NCI-H2107 treated with DMSO at 0.1 percent for 48 hours (cell line): Measurements from ENCODE around the gene FHOD3.
A peak's percentile ranks its signal among the peaks of the same experiment; 100 is the strongest.
"Not testable (repeated sequence)": the region's sequence is repeated elsewhere in the genome, so short reads cannot be mapped to it uniquely, and the experiment has no call there.

ENCODE experiments used
- DNase-seq: peaks from one replicate; lab custom pipeline; 2025; ENCODE audit not compliant: unreplicated experiment; lab: John Stamatoyannopoulos, UW

The FHOD3 gene

GRCh38 chr18:36812678-36813077 is 515.2 kb downstream of the FHOD3 start:
- no peak for DNase-seq

GRCh38 chr18:36813101-36813775 is 515.7 kb downstream of the FHOD3 start:
- DNase-seq = no peak

DNA sequence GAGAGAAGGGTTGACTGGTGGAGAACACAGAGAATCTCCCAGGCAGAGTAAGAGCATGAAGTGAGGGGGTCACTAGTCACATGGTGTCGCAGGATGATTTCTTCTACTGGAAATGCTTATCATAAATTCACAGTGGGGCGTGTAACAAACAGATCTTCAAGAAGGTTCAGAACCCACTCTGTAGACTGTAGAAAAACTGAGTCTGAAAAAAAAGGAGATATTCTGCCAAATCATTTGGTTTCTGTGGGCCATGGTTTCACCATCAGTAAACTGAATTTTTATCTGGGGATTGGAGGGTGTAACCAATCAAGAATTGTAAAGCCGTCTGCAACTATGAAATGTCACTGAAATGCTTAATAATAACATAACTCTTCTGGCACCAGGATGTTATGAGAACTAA is 516.3 kb downstream of the FHOD3 start:
- no peak for DNase-seq

DNA sequence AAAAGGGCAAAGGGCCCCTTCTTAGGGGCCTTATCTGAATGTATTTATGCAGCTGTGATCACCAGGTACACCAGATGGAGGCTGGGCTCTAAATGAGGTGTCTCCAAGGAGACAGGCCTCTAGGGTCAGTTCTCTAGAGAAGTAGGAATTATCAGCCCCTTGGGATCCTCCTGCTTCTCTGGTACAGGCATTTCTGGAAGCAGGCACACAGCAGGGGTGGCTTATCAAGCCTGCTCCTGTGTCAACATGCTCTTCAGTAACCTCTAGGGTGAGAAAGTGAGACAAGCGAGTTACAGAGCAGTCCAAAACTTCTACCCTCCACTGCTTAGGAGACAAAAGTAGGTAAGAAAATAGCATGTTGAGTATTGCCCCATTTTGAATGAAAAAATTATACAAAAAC is 517.5 kb downstream of the FHOD3 start:
- DNase-seq = peak; percentile 49

GRCh38 chr18:36816096-36816495 is 518.6 kb downstream of the FHOD3 start:
- DNase-seq = not testable (repeated sequence)

GRCh38 chr18:36817039-36817438 is 519.5 kb downstream of the FHOD3 start:
- no peak for DNase-seq

DNA sequence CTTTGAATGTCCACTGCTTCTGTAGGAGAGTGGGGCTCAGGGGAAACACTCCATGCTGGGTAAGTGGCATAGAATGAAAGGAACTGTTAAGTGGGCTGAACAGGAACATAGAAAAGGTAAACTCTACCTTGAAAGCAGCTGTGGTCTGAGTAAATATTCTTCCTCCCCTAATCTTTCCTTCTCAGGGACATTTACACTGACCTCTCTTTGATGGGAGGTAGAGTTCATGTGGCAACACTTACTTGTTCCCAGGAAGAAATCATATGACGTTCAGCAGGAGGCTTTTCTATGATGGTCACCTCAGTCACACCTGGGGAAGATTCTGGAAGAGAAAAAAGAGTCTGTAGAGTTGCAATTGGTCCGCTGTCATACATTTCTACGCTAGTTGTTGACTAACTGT is 521.1 kb downstream of the FHOD3 start:
- DNase-seq = no peak

GRCh38 chr18:36819621-36820020 is 522.1 kb downstream of the FHOD3 start:
- DNase-seq = no peak

- no peak for DNase-seq
Measured at GRCh38 chr18:36821681-36822080, 524.2 kb downstream of the FHOD3 start.

GRCh38 chr18:36825526-36825925 is 528.0 kb downstream of the FHOD3 start:
- no peak for DNase-seq

GRCh38 chr18:36826556-36826955 is 529.0 kb downstream of the FHOD3 start:
- DNase-seq = no peak

GRCh38 chr18:36828157-36828629 is 530.7 kb downstream of the FHOD3 start:
- DNase-seq = peak; percentile 67

DNA sequence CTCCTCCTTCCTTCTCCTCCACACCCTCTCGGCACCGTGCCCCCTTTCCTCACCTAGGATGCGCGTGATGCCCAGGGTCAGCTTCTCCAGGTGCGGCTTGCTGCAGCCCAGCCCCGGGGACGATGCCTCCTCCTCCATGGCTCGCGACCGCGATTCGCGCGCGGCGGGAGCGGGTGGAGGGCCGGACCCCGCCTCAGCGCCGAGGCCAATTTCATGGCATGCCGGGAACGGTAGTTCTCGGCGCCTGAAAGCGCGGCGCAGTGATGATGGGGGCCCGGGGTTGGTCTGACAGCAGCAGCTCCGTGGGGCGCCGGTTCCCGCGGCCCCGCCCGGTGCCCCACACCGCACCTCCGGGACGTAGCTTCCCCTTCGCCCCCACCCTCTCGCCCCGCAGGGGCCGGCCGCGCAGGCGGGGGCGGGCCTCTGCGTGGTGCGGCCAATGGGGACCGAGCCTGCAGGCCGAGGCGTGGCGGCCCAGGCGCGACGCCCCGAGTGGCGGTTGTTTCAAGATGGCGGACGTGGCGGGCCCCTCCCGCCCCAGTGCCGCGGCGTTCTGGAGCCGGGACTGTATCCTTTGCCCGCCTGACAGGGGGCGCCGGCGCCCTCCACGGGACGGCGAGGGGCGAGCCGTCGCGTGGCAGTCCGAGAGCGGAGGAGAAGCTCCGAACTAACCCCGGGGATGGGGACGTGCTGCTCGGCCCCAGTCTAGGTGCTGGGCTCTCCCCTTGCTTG is 531.3 kb downstream of the FHOD3 start, which contains the start of the genes KIAA1328 and TPGS2:
KIAA1328 (plus strand) TSS at position 498 of the 732 bp plus-strand sequence; CDS start at position 510, 12 bp downstream.
TPGS2 (minus strand) TSS at position 373 of the 732 bp plus-strand sequence; CDS start at position 138, 235 bp downstream.
- DNase-seq = peak; percentile 81
